ENCODE measurements around the gene STX1A. TPM values are rescaled to one million over a fixed set of nuclear protein-coding genes. Genes with fewer than 3 reads are reported as not detected.

The STX1A gene
- total and polyA plus RNA-seq, 10 donors, result 1.3 to 7.8 (median 4.6) TPM

DNA sequence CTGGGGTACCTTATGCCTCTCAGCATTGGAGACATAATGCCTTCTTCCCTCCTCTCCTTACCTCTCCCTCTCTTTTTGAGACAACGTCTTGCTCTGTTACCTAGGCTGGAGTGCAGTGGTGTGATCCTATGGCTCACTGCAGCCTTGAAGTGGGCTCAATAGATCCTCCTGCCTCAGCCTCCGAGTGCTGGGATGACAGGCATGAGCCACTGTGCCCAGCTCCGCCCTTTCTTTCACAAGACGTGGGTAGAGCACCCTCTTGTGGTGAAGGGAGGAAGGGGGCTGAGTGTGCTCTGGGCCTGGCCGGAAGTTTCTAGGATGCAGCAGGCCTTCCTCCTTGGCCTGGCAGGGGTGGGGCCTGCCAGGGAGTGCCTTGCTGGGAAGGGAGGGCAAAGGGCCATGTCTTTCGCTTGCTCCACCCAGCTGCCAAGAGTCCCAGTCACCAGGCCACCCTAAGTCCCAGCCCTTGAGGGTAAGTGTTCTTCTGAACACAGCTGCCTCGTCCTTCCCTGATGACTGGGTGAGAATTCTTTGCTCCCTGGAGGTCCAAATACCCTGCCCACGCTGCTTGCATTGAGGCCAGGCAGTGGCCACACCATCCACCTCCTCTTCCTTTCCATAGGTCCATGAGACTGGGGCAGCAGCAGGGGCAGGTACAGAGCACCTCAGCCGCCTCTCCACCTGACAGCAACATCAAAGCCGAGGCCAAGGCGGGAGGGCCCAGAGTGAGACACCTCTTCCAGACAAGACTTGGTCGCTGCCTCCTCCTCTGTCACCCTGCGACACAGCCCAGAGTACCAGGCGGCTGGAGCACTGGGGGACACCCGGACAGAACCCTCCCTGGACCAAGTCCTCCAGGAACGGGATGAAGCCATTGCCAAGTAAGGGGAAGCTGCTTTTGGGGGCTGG lies 15.4 kb upstream of the STX1A start:
- Histone ChIP-seq H3K27ac (peak overlapping the region; percentile 6 to 89 (median 69)), H3K36me3 (peaks cover 0 to 23% (median 14%) of the 10 kb centered on the region in 6 donors), H3K27me3 (replicated peaks in 1 of 7) (no peaks in the 10 kb centered on the region), H3K9me3 (no peaks in the 10 kb centered on the region), H3K4me3 (peak overlapping the region in 1 of 8 donors; percentile 9), H3K4me1 (peaks cover 6 to 57% (median 31%) of the 10 kb centered on the region in 6 donors)
- intact Hi-C loops (cut with DNase I; ENCODE audit: low total_unique reads), result loop anchor here (5.0 to 10.0 kb wide), 2 partner anchors 50 to 117 kb away; partner anchors contain the start of genes BUD23 and DNAJC30
- WGBS, 5 donors, result 37 to 70% (median 61%) methylated on average over 6 to 16 of the region's 16 CpGs
- peak; percentile 93 for DNase-seq
- TF ChIP-seq, protein P1, sequence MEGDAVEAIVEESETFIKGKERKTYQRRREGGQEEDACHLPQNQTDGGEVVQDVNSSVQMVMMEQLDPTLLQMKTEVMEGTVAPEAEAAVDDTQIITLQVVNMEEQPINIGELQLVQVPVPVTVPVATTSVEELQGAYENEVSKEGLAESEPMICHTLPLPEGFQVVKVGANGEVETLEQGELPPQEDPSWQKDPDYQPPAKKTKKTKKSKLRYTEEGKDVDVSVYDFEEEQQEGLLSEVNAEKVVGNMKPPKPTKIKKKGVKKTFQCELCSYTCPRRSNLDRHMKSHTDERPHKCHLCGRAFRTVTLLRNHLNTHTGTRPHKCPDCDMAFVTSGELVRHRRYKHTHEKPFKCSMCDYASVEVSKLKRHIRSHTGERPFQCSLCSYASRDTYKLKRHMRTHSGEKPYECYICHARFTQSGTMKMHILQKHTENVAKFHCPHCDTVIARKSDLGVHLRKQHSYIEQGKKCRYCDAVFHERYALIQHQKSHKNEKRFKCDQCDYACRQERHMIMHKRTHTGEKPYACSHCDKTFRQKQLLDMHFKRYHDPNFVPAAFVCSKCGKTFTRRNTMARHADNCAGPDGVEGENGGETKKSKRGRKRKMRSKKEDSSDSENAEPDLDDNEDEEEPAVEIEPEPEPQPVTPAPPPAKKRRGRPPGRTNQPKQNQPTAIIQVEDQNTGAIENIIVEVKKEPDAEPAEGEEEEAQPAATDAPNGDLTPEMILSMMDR (IDR thresholded peaks at IDR 0.05 in 8 of 11, conservative IDR thresholded peaks at IDR 0.05 in 3 of 11), result peak; percentile 81 to 98 (median 95)
- TF ChIP-seq POLR2AphosphoS5 (IDR thresholded peaks at IDR 0.05), result peak; percentile 71 to 88 (median 85)
- TF ChIP-seq POLR2A (IDR thresholded peaks at IDR 0.05), result no peak

DNA sequence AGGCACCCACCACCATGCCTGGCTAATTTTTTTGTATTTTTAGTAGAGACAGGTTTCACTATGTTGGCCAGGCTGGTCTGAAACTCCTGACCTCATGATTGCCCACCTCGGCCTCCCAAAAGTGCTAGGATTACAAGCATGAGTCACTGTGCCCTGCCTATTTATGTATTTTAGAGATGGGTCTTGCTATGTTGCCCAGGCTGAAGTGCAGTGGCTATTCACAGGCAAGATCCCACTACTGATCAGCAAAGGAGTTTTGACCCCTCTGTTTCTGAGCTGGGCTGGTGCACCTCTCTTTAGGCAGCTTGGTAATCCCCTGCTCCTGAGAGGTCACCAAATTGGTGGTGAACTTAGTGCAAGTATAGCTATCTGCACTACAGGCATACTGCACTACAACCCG lies 12.9 kb upstream of the STX1A start:
- no peak for DNase-seq
- no peak overlapping the region for H3K4me3 ChIP-seq
- peaks cover under 1 to 39% (median 18%) of the 10 kb centered on the region in 6 donors for H3K4me1 ChIP-seq
- H3K27ac ChIP-seq, result no peak overlapping the region
- intact Hi-C loops (cut with DNase I; ENCODE audit: low total_unique reads), result loop anchor here (10.0 kb wide), 1 partner anchor 48 kb away; the partner anchor contains the start of genes BUD23 and DNAJC30
- H3K9me3 ChIP-seq, result no peaks in the 10 kb centered on the region
- 58 to 88% (median 67%) methylated on average over 2 of the region's 2 CpGs for WGBS, 5 donors
- peaks cover 0 to 20% (median 1%) of the 10 kb centered on the region in 7 donors for H3K27me3 ChIP-seq (replicated peaks in 1 of 7)
- no peak for TF ChIP-seq POLR2A (IDR thresholded peaks at IDR 0.05)
- TF ChIP-seq, protein P1 (IDR thresholded peaks at IDR 0.05 in 8 of 11, conservative IDR thresholded peaks at IDR 0.05 in 3 of 11), result no peak
- peaks cover 0 to 21% (median 13%) of the 10 kb centered on the region in 6 donors for H3K36me3 ChIP-seq

DNA sequence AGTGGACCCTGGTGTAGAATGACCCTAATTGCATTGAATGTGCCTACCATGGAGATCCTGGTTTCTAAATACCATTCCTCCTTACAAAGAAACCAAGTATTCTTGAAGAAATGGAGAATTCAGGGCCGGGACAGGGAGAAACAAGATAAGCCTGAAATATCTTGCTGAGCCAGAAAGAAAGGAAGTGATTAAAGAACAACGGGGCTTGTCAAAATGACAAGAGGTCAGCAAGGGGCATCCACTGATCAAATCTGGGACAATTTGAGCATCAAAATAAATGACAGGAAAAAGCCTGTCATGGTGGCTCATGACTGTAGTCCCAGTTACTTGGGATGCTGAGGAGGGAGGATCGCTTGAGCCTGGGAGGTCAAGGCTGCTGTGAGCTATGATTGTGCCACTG lies 11.0 kb upstream of the STX1A start:
- no peaks in the 10 kb centered on the region for H3K9me3 ChIP-seq
- H3K27ac ChIP-seq, result no peak overlapping the region
- H3K36me3 ChIP-seq, result peaks cover 0 to 2% (median under 1%) of the 10 kb centered on the region in 6 donors
- H3K27me3 ChIP-seq (replicated peaks in 1 of 7), result peaks cover 0 to 36% (median 5%) of the 10 kb centered on the region in 7 donors
- no peak for DNase-seq
- intact Hi-C loops (cut with DNase I; ENCODE audit: low total_unique reads), result loop anchor here (10.0 kb wide), 1 partner anchor 46 kb away; the partner anchor contains the start of genes BUD23 and DNAJC30
- TF ChIP-seq, protein P1 (IDR thresholded peaks at IDR 0.05 in 8 of 11, conservative IDR thresholded peaks at IDR 0.05 in 3 of 11), result no peak
- no peak for TF ChIP-seq POLR2AphosphoS5 (IDR thresholded peaks at IDR 0.05)
- no peak for TF ChIP-seq POLR2A (IDR thresholded peaks at IDR 0.05)
- H3K4me1 ChIP-seq, result peaks cover 0 to 28% (median 15%) of the 10 kb centered on the region in 6 donors
- 7 to 16% (median 11%) methylated on average over 3 of the region's 3 CpGs for WGBS, 5 donors
- no peak overlapping the region for H3K4me3 ChIP-seq

DNA sequence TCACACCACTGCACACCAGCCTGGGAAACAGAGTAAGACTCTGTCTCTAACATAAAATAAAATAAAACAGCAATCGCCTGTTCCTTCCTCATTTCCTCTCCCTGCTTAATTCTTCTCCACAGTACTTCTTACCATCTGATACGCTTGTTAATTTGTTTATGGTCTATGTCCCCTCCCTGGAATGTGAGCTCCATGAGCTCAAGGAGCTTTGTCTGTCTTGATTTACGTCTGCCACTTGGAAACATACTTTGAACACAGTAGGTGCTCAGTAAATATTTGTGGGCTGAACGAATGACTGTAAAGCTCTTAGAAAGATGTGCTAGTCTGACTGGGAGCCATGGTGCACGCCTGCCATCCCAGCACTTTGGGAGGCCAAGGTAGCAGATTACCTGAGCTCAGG lies 9.1 kb upstream of the STX1A start:
- no peak overlapping the region for H3K27ac ChIP-seq
- intact Hi-C loops (cut with DNase I; ENCODE audit: low total_unique reads), result loop anchor here (2.0 kb wide), 1 partner anchor 122 kb away; no protein-coding TSS in a partner anchor
- peaks cover 0 to 16% (median 4%) of the 10 kb centered on the region in 6 donors for H3K4me1 ChIP-seq
- H3K36me3 ChIP-seq, result no peaks in the 10 kb centered on the region
- WGBS, 5 donors, result 62 to 70% (median 63%) methylated on average over 5 of the region's 5 CpGs
- peaks cover 0 to 36% (median 5%) of the 10 kb centered on the region in 7 donors for H3K27me3 ChIP-seq (replicated peaks in 1 of 7)
- H3K9me3 ChIP-seq, result no peaks in the 10 kb centered on the region
- no peak overlapping the region for H3K4me3 ChIP-seq
- TF ChIP-seq POLR2A (IDR thresholded peaks at IDR 0.05) (no peak), POLR2AphosphoS5 (IDR thresholded peaks at IDR 0.05) (no peak)
- TF ChIP-seq, protein P1 (IDR thresholded peaks at IDR 0.05 in 8 of 11, conservative IDR thresholded peaks at IDR 0.05 in 3 of 11), result no peak
- no peak for DNase-seq

All from spleen (tissue), 11 donors.